Activated T-helper 1 cell treated with Interleukin-2 at 50 U/mL for 16 hours (primary cell): ENCODE measurements around the gene ATP5PO.

Source experiments
- DNase-seq: peaks from one replicate; pipeline ENCODE4 v3.0.0-alpha.2; 2020; ENCODE audit warnings: low read depth

The ATP5PO gene

DNA sequence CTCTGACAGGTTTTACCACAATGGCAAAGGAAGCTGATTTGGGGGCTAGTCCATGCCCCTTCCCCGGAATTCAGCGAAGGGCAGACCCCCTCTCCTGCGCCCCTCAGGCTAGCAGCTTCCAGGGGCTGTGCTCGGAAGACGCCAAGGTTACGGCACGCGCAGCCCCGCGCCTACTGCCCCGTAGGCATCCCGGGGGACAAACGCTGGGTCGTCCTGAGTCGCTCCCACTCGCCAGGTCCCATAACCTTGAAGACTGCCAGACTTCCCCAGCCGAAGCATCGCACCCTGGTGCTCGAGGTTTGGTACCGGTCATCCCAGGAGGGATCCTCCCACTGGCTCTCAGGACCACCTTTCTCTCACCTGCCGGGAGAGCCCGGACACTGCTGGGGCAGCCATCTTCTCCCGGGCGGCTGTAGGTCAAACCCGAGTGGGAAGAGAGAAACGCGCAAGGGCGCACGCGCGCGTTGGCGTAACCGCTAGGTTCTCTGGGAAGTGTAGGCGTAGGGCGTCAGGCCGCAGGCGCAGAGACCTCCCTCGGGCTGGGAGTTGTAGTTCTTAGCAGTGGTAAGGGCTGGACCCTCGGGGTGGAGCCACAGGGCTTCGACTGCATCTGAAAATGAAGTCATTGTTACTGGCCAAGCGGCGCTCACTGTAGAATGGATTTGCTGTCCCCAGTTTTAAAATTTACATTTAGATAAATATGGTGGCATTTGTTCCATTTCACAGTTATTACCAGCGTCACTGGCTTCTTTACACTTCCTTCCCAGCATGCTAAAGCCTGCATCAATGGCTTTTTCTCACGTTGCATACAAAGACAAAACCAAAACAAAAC lies at the start of gene ATP5PO:
Gene ATP5PO (minus strand): TSS at position 437 of the 832 bp plus-strand sequence. CDS start 41 bp downstream, at position 396.
- peak; percentile 92 for DNase-seq

DNA sequence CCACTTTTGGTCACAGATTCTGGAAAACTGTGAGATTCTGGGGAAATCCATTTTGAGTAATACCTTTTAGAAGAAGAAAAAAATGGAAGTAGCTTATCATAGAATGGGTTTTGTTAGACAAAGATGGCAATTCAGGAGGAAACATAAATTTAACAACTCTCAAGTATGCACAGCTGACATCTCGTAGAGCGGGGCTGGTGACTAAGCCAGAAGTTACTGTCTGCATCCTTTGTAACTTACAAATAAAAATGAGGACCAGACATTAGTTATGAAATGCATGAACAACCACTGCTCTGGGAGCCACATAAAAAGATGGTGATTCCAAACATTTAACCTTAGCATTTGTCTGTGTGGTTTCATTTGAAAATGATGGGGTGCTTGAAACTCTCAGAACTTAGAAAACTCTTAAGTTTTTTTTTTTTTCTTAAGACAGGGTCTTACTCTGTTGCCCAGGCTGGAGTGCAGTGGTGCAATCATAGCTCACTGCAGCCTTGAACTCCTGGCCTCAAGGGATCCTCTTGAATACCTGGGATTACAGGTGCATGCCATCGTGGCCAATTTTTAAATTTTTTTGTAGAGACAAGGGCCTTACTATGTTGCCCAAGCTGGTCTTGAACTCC lies 49.2 kb upstream of the ATP5PO start:
- no peak for DNase-seq

GRCh38 chr21:33963848-33964555 lies 48.4 kb upstream of the ATP5PO start:
- DNase-seq = no peak

- DNase-seq = no peak
These were observed 46.7 kb upstream of the ATP5PO start for GRCh38 chr21:33962290-33962689.

DNA sequence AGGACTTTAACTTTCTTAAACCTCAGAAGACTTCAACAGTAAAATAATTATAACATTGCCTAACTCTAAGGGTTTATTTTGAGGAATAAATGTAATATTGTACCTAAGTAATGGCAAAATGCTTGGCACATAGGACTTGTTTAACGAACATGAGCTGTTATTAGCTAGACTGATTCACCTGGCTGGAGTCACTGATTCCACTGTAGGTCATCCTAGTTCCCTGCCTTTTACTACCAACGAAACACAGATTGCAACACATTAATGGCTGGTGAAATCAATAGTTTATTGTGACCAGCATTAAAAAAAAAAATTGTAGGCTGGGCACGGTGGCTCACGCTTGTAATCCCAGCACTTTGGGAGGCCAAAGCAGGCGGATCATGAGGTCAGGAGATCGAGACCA lies 45.5 kb upstream of the ATP5PO start:
- DNase-seq = no peak

- no peak for DNase-seq
These were observed 44.1 kb upstream of the ATP5PO start for GRCh38 chr21:33959680-33960079.

- no peak for DNase-seq
These were observed 38.8 kb upstream of the ATP5PO start for GRCh38 chr21:33954395-33954794.

DNA sequence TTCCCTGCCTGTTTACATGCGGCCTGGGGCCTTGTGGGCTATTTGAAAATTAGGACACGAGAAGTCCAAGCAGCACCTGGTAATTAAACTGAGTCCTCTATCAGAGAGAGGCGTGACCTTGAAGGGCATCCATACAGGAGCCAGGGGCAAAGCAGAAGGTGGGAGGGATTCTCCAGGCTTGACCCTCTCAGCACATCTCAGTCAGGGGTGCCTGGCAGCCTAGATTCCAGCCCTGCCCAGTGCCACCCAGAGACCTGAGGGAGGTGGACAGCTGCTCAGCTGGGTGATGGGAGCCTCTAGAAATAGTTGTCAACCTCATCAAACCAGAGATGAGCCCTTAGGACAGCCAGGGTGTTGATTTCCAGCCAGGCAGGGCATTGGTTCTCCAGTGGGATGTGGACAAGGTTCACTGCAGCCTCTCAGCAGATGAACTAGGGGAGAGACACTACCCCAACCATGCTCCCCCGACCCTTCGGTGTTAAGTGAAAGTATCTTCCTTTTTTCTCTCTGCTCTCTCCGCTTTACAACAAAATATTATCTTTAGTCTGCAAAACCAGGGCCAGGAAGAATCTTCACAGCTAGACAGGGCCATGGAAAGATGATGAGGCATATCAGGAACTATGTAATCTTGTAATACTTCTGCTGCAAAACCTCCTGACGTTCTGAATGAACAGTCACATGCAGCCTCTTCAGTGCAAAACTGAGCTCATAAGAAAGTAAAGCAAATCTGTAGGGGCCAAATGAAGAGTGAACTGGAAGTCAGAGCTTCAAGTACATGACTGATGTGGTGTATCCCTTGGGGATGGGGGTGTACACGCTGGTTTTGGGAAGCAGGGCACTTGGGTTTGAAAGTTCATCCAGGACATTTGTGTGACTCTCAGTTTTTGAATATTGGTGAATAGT lies 35.9 kb upstream of the ATP5PO start:
- DNase-seq = no peak

DNA sequence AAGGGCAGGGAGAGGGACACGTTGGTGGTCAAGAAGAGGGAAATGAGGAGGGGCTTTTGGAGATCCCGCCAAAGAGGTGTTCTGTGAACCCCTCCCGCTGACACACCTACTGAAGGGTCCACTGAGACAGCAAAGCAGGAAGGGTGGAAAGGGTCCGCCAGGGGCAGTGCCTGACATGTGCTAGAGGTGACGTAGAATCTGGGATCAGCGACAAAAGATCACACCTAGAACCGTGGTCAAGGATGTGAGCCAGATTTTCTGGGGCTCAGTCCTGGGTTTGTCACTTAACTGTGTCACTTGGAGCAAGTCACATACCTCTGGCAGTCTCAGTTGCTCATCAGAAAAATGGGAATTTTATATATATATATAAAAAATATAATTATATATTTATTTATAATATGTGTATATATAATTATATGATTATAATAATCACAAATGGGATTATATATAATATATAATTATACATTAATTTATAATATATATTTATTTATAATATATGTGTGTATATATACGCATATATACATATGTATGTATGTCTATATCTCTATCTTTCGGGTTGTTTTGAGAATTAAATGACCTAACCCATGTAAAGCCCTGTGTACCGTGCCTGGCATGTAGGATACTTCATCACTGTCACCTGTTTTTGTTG lies 35.0 kb upstream of the ATP5PO start:
- DNase-seq = no peak

GRCh38 chr21:33949516-33950430 lies 34.2 kb upstream of the ATP5PO start:
- peak; percentile 35 for DNase-seq

DNA sequence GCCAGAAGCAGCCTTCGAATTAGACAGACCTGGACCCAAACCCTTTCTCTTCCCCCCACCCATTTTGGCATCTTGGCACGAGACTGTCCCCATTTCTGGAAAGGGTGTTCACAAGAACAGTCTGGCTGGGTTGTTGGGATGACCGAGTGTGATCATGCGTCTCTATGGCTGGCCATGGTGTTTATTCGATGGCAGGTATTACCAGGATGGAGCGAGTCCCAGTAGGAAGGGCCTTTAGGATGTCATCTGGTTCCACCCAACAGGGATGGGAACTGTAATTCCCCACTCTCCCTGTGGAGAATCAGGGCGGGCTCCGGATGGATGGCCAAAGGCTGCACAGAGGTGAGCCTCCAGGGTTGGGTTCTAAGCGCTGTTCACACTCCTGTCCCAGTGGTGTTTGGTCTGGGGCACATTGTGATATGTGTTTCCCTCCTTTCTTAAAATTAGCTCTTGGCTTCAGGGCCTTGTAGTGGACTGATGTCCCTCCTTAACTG lies 33.4 kb upstream of the ATP5PO start:
- DNase-seq = no peak

DNA sequence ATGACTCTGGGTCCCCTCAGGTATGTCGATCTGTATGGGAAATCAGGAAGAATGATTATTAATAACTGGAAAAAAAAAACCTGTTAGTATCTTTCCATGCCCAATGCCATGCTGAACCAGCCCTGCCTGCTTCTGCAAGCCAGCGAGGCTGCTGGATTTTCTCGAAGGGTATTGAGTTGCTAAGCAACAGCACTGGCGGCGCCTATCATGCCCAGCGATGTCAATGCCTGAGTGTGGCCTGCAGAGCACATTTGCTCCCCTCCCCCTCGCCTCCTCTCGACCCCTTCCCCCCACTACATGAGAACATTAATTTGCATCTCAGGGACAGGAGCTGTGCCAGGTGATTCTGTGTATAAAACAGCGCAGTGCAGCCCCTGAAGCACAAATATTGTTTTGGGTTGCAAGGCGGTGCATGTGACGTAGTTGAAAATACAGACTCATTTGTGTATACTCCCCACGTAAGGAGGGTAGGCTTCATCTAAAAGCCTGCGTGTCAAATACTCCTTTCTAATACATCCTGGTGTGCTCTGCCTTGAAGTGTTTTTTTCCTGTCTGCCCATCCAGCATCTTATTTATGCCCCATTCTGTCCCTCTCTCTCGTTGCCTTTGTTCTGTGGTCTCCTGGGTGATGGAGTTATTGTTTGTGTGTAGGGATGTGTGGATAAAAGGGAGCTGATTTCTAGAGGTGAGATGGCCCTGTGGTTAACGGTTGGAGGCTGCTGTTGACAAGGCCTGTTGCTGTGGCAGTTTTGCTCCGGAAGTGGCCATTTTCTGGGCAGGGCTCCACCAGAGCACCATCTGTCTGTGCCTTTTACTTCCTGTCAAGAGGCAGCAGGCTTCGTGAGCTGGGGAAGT lies 32.7 kb upstream of the ATP5PO start:
- peak; percentile 78 for DNase-seq

GRCh38 chr21:33947451-33948095 lies 32.0 kb upstream of the ATP5PO start:
- DNase-seq = peak; percentile 76

- DNase-seq = no peak
These were observed 30.2 kb upstream of the ATP5PO start for GRCh38 chr21:33945652-33946270.

DNA sequence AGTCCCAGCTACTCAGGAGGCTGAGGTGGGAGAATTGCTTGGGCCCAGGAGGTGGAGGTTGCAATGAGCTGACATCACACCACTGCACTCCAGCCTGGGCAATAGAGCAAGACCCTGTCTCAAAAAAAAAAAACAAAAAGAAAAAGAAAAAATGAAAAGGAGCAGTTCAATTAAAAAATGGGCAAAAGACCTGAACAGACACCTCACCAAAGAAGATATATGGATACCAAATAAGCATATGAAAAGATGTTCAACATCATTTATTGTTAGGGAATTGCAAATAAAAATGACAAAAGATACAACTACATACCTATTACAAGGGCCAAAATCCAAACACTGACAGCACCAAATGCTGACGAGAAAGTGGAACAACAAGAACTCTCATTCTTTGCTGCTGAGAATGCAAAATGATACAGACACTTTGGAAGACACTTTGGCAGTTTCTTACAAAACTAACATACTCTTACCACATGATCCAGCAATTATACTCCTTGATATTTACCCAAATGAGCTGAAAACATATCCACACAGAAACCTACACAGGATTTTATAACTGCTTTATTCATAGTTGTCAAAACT lies 28.7 kb upstream of the ATP5PO start:
- no peak for DNase-seq

- DNase-seq = no peak
These were observed 27.7 kb upstream of the ATP5PO start for GRCh38 chr21:33943293-33943692.

- DNase-seq = no peak
These were observed 26.8 kb upstream of the ATP5PO start for GRCh38 chr21:33942426-33942825.

GRCh38 chr21:33940881-33941245 lies 25.3 kb upstream of the ATP5PO start:
- DNase-seq = no peak
